ENCODE results near the gene TAS2R31.

- no peak for TF ChIP-seq CTCF (IDR thresholded peaks at IDR 0.05)
- no peak for TF ChIP-seq EZH2 (IDR thresholded peaks at IDR 0.05; ENCODE audit: borderline replicate concordance, insufficient read depth, low read depth, low read length, poor library complexity, severe bottlenecking)
These were observed 44.4 kb downstream of the TAS2R31 start, which contains the start of gene TAS2R50 for GRCh38 chr12:10986812-10987211.

All from B cell (primary cell).